CD14-positive monocyte (primary cell): Measurements from ENCODE around the gene TENM3. TPM values are rescaled to one million over a fixed set of nuclear protein-coding genes. Genes with fewer than 3 reads are reported as not detected.

Experiments used
- DNase-seq, 3 donors: peaks; one replicate each; pipeline ENCODE4 v3.0.0-alpha.2; 2011 to 2022
- H2AFZ ChIP-seq: 2 replicates; pipeline ENCODE4 v1.6.0; 2012; ENCODE audit warnings: mild to moderate bottlenecking, low read depth, low read length, inconsistent platforms; ENCODE audit not compliant: insufficient read depth, poor library complexity, severe bottlenecking
- H3K27ac ChIP-seq, 2 donors: 1 replicate in 1 of 2; 2 replicates in 1 of 2; pipeline ENCODE4 v1.5.1; 2012 to 2013; ENCODE audit warnings: low read length in 2 of 2, control low read depth in 1 of 2, inconsistent platforms in 1 of 2, low read depth in 1 of 2, mild to moderate bottlenecking in 1 of 2
- H3K27me3 ChIP-seq, 2 donors: one replicate each; pipeline versions ENCODE4 v1.6.0 to v1.6.1; 2011 to 2013; ENCODE audit warnings: low read length in 2 of 2; ENCODE audit not compliant: control insufficient read depth in 2 of 2, insufficient read depth in 2 of 2
- H3K36me3 ChIP-seq, 2 donors: replicated peaks in 1 of 2; 1 replicate in 1 of 2; 2 replicates in 1 of 2; pipeline versions ENCODE4 v1.5.1 to v1.6.1; 2012 to 2013; ENCODE audit warnings: low read length in 2 of 2, control low read depth in 1 of 2, inconsistent platforms in 1 of 2, mild to moderate bottlenecking in 1 of 2; ENCODE audit not compliant: insufficient read depth in 2 of 2, control insufficient read depth in 1 of 2
- H3K4me1 ChIP-seq, 2 donors: 1 replicate in 1 of 2; 2 replicates in 1 of 2; pipeline versions ENCODE4 v1.5.1 to v1.6.1; 2012 to 2013; ENCODE audit warnings: low read length in 2 of 2, control low read depth in 1 of 2, inconsistent platforms in 1 of 2, mild to moderate bottlenecking in 1 of 2, moderate library complexity in 1 of 2; ENCODE audit not compliant: insufficient read depth in 2 of 2, control insufficient read depth in 1 of 2
- H3K4me2 ChIP-seq: replicated peaks from 2 replicates; pipeline ENCODE3; 2012; ENCODE audit warnings: low read length, moderate library complexity, mild to moderate bottlenecking; ENCODE audit not compliant: poor library complexity, severe bottlenecking; ENCODE audit errors: extremely low read depth
- H3K4me3 ChIP-seq, 3 experiments: fragments of 200-600 bp in 1 of 3; sonication (generic) in 1 of 3; replicated peaks in 1 of 3; 1 replicate in 2 of 3; 2 replicates in 1 of 3; pipeline ENCODE4 v1.5.1; 2011 to 2013; ENCODE audit warnings: low read length in 3 of 3, mild to moderate bottlenecking in 3 of 3, control low read depth in 2 of 3, low read depth in 2 of 3, inconsistent platforms in 1 of 3, moderate library complexity in 1 of 3
- H3K79me2 ChIP-seq: 2 replicates; pipeline ENCODE4 v1.6.0; 2012; ENCODE audit warnings: mild to moderate bottlenecking, control low read depth, inconsistent platforms, low read length, moderate library complexity; ENCODE audit not compliant: insufficient read depth
- H3K9ac ChIP-seq: 2 replicates; pipeline ENCODE4 v1.6.0; 2017; ENCODE audit warnings: low read length, mild to moderate bottlenecking; ENCODE audit not compliant: insufficient read depth, poor library complexity, severe bottlenecking
- H3K9me3 ChIP-seq, 2 donors: replicated peaks in 1 of 2; 1 replicate in 1 of 2; 2 replicates in 1 of 2; pipeline versions ENCODE4 v1.5.1 to v1.6.1; 2012 to 2013; ENCODE audit warnings: low read length in 2 of 2, control low read depth in 1 of 2; ENCODE audit not compliant: control insufficient read depth in 1 of 2, insufficient read depth in 1 of 2
- H4K20me1 ChIP-seq: 2 replicates; pipeline ENCODE4 v1.6.0; 2012; ENCODE audit warnings: mild to moderate bottlenecking, low read length, control low read depth, moderate library complexity; ENCODE audit not compliant: insufficient read depth
- H3K27ac Mint-ChIP-seq, 7 donors: one replicate each; pipeline ENCODE4 v1.8.0; 2020; ENCODE audit warnings: mild to moderate bottlenecking in 7 of 7, mixed read lengths in 7 of 7, moderate library complexity in 6 of 7, inconsistent platforms in 2 of 7
- H3K27me3 Mint-ChIP-seq, 3 donors: one replicate each; pipeline ENCODE4 v1.8.0; 2021 to 2022; ENCODE audit warnings: low read depth in 3 of 3, mild to moderate bottlenecking in 3 of 3, mixed read lengths in 3 of 3, moderate library complexity in 3 of 3, inconsistent platforms in 1 of 3
- H3K36me3 Mint-ChIP-seq, 2 donors: one replicate each; pipeline ENCODE4 v1.8.0; 2020; ENCODE audit warnings: mixed read lengths in 2 of 2, inconsistent platforms in 1 of 2, mild to moderate bottlenecking in 1 of 2
- H3K4me1 Mint-ChIP-seq: one replicate; pipeline ENCODE4 v1.8.0; 2020; ENCODE audit warnings: mild to moderate bottlenecking, mixed read lengths
- H3K4me3 Mint-ChIP-seq, 2 donors: one replicate each; pipeline ENCODE4 v1.8.0; 2020; ENCODE audit warnings: mild to moderate bottlenecking in 2 of 2, mixed read lengths in 2 of 2, moderate library complexity in 1 of 2
- H3K9me3 Mint-ChIP-seq, 7 donors: one replicate each; pipeline ENCODE4 v1.8.0; 2020 to 2022; ENCODE audit warnings: mixed read lengths in 7 of 7, mild to moderate bottlenecking in 6 of 7, moderate library complexity in 6 of 7, inconsistent platforms in 2 of 7
- CTCF ChIP-seq: fragments of 200-600 bp; IDR thresholded peaks from one replicate; pipeline ENCODE4 v1.8.0; 2022; ENCODE audit warnings: antibody characterized with exemption, mild to moderate bottlenecking
- WGBS: methylation state at CpG from one replicate; pipeline ENCODE4 v1.1.5; 2013; ENCODE audit warnings: missing lambda C conversion rate; ENCODE audit not compliant: insufficient coverage; 5-methylcytosine and 5-hydroxymethylcytosine counted together
- intact Hi-C, 2 donors: fragments of 100-400 bp; cut with micrococcal nuclease; formaldehyde crosslinking; loops; one replicate each; pipeline versions ENCODE4 v1.15.0 to v1.15.1; 2023
- polyA plus RNA-seq, 3 donors: library from polyadenylated mRNA; depleted of rRNA in 1 of 3; unstranded in 2 of 3; stranded (reverse) in 1 of 3; fragments of 300-500 nt in 2 of 3; fragments of >200 nt in 1 of 3; fragmentation: Illumina TruSeq in 2 of 3; gene quantifications; 1 replicate in 2 of 3; 2 replicates in 1 of 3; pipeline ENCODE4 v1.2.3, GENCODE V29; 2012 to 2021

The TENM3 gene
- polyA plus RNA-seq, 3 donors: not detected

GRCh38 chr4:182752158-182752910 is 509.1 kb downstream of the TENM3 start:
- Mint-ChIP-seq H3K4me1 (no peaks in the 10 kb centered on the region), H3K9me3 (peaks cover 0 to 12% (median 4%) of the 10 kb centered on the region in 7 donors), H3K27me3 (peaks cover 0 to 2% (median 0%) of the 10 kb centered on the region in 3 donors), H3K4me3 (no peak overlapping the region), H3K27ac (no peak overlapping the region), H3K36me3 (no peaks in the 10 kb centered on the region)
- no peaks in the 10 kb centered on the region for H3K27me3 ChIP-seq
- H3K36me3 ChIP-seq: no peaks in the 10 kb centered on the region
- no peaks in the 10 kb centered on the region for H4K20me1 ChIP-seq
- WGBS: no CpG with 5 or more reads among the region's 2 CpGs
- H3K27ac ChIP-seq: no peak overlapping the region
- H2AFZ ChIP-seq: no peak overlapping the region
- H3K79me2 ChIP-seq: no peaks in the 10 kb centered on the region
- no peak for DNase-seq
- no peak for TF ChIP-seq CTCF
- no peaks in the 10 kb centered on the region for H3K4me1 ChIP-seq
- H3K9me3 ChIP-seq: peaks cover 8% of the 10 kb centered on the region in 2 donors
- no peak overlapping the region for H3K4me3 ChIP-seq
- no peak overlapping the region for H3K4me2 ChIP-seq
- intact Hi-C loops: no loop called here
- no peak overlapping the region for H3K9ac ChIP-seq

GRCh38 chr4:182754895-182755294 is 511.7 kb downstream of the TENM3 start:
- Mint-ChIP-seq H3K4me3 (no peak overlapping the region), H3K27ac (no peak overlapping the region), H3K27me3 (peaks cover 0 to 3% (median 1%) of the 10 kb centered on the region in 3 donors), H3K4me1 (no peaks in the 10 kb centered on the region), H3K36me3 (no peaks in the 10 kb centered on the region), H3K9me3 (peaks cover 0 to 12% (median 5%) of the 10 kb centered on the region in 7 donors)
- Histone ChIP-seq H3K36me3 (no peaks in the 10 kb centered on the region), H3K9me3 (peaks cover 8% of the 10 kb centered on the region in 2 donors), H3K79me2 (no peaks in the 10 kb centered on the region), H3K27ac (no peak overlapping the region), H4K20me1 (no peaks in the 10 kb centered on the region), H3K4me1 (no peaks in the 10 kb centered on the region), H3K4me2 (no peak overlapping the region), H3K9ac (no peak overlapping the region), H3K4me3 (no peak overlapping the region), H3K27me3 (no peaks in the 10 kb centered on the region), H2AFZ (no peak overlapping the region)
- no peak for TF ChIP-seq CTCF
- no peak for DNase-seq
- intact Hi-C loops: no loop called here
- no CpG with 5 or more reads among the region's 5 CpGs for WGBS
